Mucosa of gallbladder (tissue), 1 donor: ENCODE measurements around the gene SRF. TPM values are rescaled to one million over a fixed set of nuclear protein-coding genes. Genes with fewer than 3 reads are reported as not detected.

Experiments used
- DNase-seq: peaks from one replicate; pipeline ENCODE4 v3.0.0-alpha.2; 2020; ENCODE audit warnings: low spot score
- total RNA-seq: library from RNA; stranded (reverse); gene quantifications from one replicate; pipeline ENCODE4 v1.2.1, GENCODE V29; 2021
- donor health status: DM: no; HTN: no; CAD: no.

SRF gene
- total RNA-seq, 1 donor from 2014 or later, result 50.5 TPM

GRCh38 chr6:43183441-43183840 is 12.4 kb downstream of the SRF start:
- no peak for DNase-seq

GRCh38 chr6:43184268-43184985 is 13.4 kb downstream of the SRF start:
- no peak for DNase-seq

- no peak for DNase-seq
Observed at GRCh38 chr6:43185391-43185985, 14.4 kb downstream of the SRF start.

GRCh38 chr6:43186019-43186418 is 14.9 kb downstream of the SRF start:
- DNase-seq, result no peak

- no peak for DNase-seq
Observed at GRCh38 chr6:43186706-43187105, 15.6 kb downstream of the SRF start.

- no peak for DNase-seq
Observed at GRCh38 chr6:43187821-43188220, 16.8 kb downstream of the SRF start.

- no peak for DNase-seq
Observed at GRCh38 chr6:43188426-43188825, 17.4 kb downstream of the SRF start.

- DNase-seq, result no peak
Observed at GRCh38 chr6:43189776-43190304, 18.8 kb downstream of the SRF start.

- no peak for DNase-seq
Observed at GRCh38 chr6:43192911-43193310, 21.8 kb downstream of the SRF start.

GRCh38 chr6:43193929-43194328 is 22.9 kb downstream of the SRF start:
- DNase-seq, result no peak

GRCh38 chr6:43196337-43196736 is 25.3 kb downstream of the SRF start:
- DNase-seq, result no peak

- DNase-seq, result no peak
Observed at GRCh38 chr6:43199912-43200311, 28.8 kb downstream of the SRF start.

GRCh38 chr6:43200541-43200940 is 29.5 kb downstream of the SRF start:
- DNase-seq, result no peak

- no peak for DNase-seq
Observed at GRCh38 chr6:43202451-43202850, 31.4 kb downstream of the SRF start.

- no peak for DNase-seq
Observed at GRCh38 chr6:43203029-43203717, 32.1 kb downstream of the SRF start.

- DNase-seq, result no peak
Observed at GRCh38 chr6:43203718-43204095, 32.6 kb downstream of the SRF start.

GRCh38 chr6:43204271-43205105 is 33.4 kb downstream of the SRF start:
- DNase-seq, result no peak

GRCh38 chr6:43205849-43206248 is 34.8 kb downstream of the SRF start:
- DNase-seq, result no peak

GRCh38 chr6:43207286-43207685 is 36.2 kb downstream of the SRF start:
- no peak for DNase-seq

- no peak for DNase-seq
Observed at GRCh38 chr6:43211955-43212354, 40.9 kb downstream of the SRF start.

- DNase-seq, result no peak
Observed at GRCh38 chr6:43213431-43213830, 42.4 kb downstream of the SRF start.

GRCh38 chr6:43215066-43215465 is 44.0 kb downstream of the SRF start:
- no peak for DNase-seq
